Activated naive CD4-positive, alpha-beta T cell treated with anti-CD3 and anti-CD28 coated beads, Interleukin-2, amount 50 U/mL, for 16 hours (primary cell): Measurements from ENCODE around the gene ZSWIM3.
A peak's percentile ranks its signal among the peaks of the same experiment; 100 is the strongest.
"Not testable (repeated sequence)": the region's sequence is repeated elsewhere in the genome, so short reads cannot be mapped to it uniquely, and the experiment has no call there.

Experiments used
- DNase-seq: peaks from one replicate; pipeline ENCODE4 v3.0.0-alpha.2; 2020

ZSWIM3 gene

DNA sequence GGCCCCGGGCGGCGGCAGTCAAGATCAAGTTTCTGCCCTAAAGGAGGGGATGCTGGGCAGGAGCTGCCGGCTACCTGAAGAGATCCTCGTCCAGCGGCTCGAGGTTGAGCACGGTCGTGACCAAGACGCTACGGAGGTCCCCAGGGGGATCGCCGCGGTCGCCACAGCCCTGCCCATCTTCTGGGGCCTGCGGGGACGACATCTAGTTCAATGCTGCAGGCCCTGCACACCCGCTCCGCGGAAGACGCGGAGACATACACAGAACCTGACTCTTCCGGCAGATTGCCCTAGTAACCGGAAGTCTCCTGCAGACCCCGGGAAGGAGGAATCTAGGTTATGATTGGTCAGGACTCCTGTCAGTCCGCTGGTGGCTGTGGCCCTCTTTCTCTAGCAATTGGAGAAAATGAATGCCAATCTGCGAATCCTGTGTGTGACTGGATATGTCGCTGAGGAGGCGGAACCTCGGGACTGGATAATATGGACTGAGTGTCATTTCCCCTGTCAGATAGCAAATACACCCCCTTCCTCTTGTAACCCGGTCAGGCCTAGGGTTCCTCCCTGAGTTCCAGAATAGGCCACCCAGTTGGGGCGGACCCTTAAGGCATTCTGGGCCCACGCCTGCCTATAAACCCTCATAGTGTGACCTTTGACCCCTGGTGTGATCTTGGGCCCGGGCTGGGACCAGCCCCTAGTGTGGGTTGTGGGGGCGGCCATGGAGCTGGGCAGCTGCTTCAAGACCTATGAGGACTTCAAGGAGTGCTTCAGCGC, at the start of gene ZSWIM3, which contains the start of gene ACOT8:
Gene ZSWIM3 (plus strand): TSS at position 501 of the 768 bp plus-strand sequence. CDS start 212 bp downstream, at position 713.
Gene ACOT8 (minus strand): TSS at position 279 of the 768 bp plus-strand sequence. CDS start 77 bp downstream, at position 202.
- peak; percentile 89 for DNase-seq

DNA sequence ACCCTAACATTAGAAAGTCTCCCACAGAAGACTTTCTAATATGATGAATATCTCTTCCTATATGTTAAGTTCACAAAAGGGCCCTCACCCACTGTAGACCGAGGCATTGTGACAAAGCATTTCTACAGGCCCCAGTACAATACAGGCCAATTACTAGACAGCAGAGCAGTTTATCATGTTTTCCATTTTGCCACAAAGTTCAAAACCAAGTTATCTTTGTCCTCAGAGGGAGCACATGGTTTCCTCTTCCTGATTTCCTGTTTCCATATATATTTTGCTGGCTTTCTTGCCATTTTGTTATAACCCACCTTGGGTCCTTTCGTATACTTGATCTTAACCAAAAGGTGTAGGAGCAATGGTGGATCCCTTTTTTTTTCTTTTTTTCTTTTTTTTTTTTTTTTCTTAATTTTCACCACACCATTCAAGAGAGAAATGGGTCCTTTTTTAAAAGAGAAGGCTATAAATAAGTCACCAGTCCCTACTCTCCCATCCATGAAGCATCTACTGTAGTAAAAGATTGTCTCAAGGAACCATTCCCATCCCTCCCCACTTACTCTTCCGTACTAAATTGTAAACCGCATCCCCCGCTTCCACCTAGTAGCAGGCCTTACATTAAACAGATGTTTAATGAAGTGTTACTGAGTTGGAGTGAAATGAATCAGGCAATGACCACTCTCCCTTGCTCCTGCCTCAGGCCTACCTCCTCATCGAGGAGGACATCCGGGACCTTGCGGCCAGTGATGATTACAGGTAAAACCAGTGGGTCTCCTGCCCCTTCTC, 47.0 kb upstream of the ZSWIM3 start:
- DNase-seq = no peak

DNA sequence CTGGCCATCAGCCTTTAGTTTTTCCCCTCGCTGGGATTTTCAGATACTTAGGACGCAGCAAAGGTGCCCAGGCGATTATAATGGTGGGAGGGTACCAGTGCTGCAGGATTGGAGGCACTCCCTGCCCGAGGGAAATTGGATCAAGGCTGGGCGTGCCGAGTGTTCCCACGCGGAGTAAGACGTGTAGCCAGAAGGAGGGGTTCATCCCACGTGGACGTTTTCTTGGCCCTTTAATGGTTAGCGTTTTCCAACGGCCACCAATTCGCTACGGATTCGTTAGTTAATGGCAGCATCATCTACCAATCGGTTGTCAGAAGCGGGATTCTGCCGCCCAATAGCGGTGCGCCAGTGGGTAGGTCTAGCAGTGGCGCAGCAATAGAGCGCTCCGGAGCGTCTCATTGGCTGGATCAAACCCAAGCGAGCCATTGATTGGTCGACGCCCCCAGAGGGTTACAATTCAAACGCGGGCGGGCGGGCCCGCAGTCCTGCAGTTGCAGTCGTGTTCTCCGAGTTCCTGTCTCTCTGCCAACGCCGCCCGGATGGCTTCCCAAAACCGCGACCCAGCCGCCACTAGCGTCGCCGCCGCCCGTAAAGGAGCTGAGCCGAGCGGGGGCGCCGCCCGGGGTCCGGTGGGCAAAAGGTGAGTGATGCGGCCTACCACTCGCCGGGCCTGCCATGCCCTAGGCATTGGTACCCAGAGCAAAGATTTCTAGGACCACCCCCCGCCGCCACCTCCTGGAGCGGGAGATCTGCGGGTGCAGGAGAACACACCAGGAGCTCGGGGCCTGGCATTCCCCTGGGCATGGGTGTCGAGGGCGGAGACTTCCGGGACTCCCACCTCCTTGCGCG, 45.0 kb upstream of the ZSWIM3 start, which contains the start of gene UBE2C:
Gene UBE2C (plus strand): TSS at position 488 of the 849 bp plus-strand sequence. CDS start 52 bp downstream, at position 540.
- peak; percentile 94 for DNase-seq

DNA sequence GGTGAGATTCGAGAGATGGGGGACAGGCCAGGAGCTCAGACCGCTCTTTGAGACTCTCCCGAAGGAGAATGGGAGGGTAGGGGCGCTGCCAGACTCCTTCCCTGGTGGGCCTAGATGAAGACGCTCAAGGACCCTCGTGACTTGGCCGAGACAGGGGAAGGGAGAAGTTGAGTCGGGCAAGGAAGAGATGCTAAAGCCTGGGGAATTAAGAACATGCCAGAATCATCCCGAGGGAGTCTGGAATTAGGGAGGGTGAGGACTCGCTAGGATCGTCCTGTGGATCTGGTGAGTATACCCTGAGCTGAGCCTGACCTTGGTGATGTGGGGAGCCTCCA, 44.4 kb upstream of the ZSWIM3 start:
- no peak for DNase-seq

DNA sequence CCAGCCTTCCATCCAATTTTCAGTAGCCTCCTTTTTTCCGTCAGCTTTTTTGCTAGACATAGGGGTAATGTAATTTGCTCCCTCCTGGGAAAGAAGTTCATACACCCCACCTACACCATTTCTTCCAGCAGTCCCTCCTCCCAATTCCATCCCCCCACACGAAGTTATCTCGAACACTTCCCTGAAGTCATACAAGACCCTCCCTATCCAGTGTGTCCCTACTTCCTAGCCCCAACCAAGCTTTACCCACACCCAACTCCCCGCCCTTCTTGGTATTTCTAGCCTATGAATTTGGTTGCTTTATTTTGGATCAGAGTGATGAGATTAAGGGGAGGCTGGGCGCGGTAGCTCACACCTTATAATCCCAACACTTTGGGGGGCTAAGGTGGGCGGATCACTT, 43.9 kb upstream of the ZSWIM3 start:
- no peak for DNase-seq

DNA sequence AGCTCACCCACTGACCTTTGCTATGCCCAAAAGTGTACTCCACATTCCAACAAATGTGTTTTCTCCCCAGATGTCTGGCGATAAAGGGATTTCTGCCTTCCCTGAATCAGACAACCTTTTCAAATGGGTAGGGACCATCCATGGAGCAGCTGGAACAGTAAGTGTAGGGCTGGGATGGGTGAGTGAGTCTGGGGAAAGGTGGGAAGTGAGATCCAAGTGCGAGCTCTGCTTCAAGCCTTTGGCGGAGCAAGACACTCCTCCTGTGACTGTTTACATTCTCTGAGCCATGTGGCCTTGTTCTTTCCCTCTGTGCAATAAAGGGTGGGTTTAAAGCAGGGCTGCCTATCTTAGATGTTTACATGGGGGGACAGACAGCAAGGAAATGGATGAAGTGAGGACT, 43.1 kb upstream of the ZSWIM3 start:
- DNase-seq = no peak

DNA sequence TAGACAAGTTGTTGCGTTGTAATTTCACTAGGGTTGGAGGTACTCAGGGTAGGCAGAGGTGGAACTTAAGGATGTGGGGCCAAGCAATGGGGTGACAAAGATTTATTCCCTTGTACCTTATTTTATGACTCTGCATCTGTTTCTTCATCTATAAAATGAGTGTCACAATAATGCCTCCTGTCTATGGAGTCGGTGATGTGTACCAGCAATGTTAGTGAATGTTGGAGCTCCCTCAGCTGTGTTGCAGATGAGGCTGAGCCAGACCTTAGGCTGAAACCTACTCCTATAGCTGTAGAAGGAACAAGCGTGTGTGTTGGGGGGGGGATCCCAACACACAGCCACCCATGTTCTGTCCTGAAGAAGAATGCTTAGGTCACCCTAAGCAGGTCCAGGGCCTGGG, 40.5 kb upstream of the ZSWIM3 start:
- DNase-seq = no peak

DNA sequence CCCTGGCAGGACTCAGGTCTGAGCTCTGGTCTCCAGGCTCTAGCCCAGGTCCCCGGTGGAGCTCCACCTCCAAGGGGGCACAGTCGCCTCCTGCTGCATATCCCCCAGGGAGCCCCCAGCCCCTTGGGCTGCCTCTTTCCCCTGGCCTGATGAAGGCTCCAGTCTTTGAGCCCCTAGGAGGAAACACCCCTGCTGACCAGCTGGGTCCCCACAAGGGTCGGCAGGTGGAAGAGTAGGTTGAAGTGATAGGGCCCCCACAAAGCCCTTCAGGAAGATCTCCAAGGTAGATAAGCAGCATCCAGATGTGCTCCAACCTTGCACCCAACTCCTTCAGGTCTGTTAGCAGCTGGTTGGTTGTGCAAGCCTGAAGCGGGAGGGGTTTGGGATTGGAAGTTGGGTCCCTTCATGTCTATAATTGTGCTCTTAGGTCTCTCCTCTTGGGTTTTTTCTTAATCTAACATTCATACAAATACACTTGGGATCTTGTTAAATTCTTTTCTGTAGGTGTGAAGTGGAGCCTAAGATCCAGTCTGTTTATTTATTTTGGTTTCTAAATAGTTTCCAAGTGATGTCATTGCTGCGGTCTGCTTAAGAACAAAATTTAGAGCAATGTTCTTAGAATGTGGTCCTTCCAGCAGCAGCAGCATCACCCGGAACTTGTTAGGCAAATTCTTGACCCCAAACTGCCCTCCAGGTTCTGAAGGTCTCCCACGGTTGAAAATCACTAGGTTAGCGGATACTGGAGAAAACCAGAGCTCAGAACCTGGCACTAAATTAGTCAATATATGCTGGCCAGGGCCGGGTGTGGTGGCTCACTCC, 39.8 kb upstream of the ZSWIM3 start:
- DNase-seq = no peak

DNA sequence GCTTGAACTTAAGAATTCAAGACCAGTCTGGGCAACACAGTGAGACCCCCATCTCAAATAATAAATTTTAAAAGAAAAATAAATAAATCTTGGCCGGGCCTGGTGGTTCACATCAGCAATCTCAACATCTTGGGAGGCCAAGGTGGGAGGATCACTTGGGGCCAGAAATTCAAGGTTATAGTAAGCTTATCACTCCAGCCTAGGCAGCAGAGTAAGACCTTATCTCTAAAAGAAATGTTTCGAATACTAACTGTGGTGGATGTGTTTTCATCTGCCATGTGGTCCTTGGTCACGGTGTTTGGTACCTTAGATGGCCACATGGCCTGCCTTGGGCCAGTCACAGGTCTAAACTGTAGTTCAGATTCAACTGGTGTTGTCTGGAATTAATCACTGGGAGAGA, 39.2 kb upstream of the ZSWIM3 start:
- no peak for DNase-seq

DNA sequence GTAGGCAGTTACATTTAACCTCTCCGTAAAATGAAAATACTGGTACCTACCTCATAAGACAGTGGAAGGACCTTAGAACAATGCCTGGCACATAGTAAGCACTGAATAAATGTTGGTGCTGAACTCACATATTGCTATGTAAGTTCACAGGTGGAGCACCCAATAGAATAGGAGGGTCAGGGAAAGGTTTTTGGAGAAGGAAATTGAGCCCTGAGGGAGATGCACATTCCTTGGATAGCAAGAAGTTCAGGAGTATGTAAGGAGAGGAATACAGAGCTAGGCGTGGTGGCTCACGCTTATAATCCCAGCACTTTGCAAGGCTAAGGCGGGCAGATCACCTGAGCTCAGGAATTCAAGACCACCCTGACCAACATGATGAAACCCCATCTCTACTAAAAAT, 37.9 kb upstream of the ZSWIM3 start:
- DNase-seq = no peak

DNA sequence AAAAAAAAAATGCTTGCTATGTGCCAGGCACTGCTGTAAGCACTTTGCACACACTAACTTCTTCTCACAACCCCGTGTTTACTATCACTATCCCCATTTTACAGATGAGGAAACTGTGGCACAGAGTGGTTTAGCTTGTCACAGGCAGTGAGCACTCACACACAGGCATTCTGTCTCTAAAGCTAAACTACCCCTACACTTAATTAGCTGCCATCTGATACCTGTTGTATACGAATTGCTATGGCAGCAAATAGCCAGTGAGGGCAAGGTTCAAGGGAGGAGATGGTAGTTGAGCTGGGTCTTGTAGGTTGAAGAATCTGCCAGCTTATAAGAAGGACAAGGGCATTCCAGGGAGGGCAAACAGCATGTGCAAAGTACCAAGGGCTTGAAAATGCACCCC, 35.5 kb upstream of the ZSWIM3 start:
- no peak for DNase-seq

DNA sequence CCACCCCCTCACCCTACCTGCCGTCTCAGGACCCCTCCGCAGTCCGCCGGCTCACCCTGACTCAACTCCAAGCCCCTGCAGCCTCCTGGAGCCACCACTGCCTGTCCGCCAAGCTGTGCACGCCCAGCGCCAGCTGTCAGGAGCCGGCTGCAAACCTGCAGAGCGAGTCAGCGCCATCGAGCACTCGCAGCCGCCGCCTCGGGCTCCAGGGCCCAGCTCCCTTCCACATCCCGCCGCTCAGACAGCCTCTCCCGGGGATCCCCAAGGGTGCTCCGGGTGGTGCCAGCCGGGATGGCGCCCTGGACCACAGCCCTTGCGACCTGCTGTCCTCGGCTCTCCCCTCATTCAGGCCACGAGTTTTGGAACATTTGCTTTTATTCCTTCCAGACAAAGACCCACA, 34.6 kb upstream of the ZSWIM3 start:
- DNase-seq = no peak

DNA sequence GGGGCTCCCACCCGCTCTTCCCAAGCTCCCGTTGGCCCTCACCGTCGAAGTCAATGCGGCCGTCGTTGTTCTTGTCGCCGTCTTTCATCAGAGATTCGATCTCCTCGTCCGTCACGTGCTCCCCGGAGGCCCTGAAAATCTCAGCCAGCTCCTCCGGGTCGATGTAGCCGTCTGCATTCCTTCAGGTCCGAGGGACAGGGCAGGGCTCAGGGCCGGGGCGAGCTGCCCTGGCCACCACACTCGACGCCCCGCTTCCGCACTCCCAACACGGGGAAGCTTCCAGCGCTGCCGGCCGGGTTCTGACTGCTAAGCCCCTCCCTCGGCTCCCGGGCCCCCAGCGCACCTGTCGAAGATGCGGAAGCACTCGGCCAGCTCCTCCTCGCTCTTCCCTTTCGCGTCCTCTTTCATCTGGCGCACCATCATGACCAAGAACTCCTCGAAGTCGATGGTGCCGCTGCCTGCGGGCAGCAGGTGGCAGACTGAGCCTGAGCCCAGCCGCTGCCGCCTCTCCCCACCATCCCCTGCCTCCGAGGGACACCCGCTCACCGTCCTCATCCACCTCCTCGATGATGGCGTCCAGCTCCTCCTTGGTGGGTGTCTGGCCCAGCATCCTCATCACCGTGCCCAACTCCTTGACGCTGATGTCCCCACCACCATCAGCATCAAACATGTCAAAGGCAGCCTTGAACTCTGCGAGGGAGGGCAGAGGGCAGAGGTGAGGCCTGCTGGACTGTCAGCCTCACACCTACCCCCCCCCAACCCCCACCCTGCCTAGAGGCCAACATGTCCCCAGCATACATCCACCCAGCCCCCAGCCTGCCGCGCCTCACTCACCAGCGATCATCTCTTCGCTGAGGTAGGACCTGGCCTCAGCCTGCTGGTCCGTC, 33.2 kb upstream of the ZSWIM3 start:
- DNase-seq = peak; percentile 56

DNA sequence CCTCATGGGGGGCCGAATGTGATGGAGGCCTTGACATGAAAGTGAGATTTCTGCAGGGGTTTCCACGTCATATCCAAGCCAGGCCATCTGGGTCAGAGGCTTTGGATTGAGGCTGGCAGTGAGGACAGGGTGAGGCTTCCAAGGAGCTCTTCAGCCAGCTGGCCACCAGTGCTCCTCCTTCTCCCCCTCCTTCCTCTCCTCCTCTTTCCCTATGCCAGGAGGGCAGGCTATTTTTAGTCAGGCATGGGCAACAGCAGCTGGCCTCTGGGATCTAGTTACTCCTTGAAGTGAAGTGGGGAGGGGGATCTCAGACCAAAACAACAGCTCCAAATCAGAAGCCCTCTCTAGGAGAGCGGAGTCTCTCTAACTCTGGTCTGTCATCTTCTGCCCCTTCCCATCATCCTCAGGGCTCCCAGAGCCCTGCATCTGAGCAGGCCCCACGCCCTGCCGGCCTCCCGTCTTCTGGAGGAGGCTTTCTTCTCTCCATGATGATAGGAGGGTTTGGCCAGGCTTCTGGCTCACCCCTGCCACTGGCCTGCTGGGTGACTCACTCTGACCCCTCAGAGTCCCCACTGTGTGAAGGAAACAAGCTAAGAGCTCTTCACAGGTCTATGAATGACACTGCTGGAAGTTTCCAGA, 30.9 kb upstream of the ZSWIM3 start:
- DNase-seq = no peak

DNA sequence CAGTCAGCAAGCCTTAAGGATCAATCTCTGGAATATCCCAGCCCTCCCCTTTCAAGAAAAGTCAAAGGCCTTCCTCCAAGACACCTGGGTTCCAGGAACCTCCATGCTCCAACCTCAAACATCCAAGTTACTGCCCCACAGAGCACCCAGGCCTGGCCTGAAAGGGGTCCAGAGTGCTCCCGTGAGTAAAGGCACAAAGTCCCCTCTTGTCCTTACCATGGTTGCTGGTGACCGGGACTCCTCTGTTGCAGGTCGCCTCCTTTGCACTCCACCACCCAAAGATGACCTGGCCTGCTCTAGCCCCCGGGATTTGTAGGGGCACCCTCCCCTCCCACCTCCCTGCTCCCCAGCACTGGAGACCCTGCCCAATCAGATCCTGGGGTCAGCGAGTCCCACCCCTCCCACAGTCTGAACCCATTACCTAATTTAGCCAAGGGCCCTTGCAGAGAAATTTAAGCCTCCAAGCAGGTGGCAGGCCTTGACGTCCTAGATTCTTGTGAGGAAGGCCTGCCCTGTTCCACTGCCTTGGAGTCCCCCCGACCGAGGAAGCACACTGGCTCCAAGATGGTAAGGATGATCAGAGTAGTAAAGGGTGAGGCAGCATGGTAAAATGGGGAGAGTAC, 30.3 kb upstream of the ZSWIM3 start, which contains the start of gene TNNC2:
Gene TNNC2 (minus strand): TSS at position 283 of the 623 bp plus-strand sequence. CDS start 64 bp downstream, at position 219.
- no peak for DNase-seq

DNA sequence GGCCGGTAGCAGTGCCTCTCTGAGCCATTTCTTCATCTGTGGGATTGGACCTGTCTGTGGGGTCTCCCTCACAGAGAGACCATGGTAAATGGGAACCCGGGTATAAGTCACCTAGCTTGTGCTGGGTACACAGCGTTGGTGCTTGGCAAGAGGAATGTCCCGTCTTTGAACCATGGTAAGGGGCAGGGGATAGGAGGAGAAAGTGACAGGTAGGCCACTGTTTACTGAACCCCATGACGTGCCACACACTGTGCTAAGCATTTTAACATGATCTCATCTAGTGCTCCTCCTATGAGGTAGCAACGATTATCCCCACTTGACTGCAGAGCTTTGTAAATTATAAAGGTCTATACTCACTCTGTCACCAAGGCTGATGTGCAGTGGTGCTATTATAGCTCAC, 29.7 kb upstream of the ZSWIM3 start:
- no peak for DNase-seq

DNA sequence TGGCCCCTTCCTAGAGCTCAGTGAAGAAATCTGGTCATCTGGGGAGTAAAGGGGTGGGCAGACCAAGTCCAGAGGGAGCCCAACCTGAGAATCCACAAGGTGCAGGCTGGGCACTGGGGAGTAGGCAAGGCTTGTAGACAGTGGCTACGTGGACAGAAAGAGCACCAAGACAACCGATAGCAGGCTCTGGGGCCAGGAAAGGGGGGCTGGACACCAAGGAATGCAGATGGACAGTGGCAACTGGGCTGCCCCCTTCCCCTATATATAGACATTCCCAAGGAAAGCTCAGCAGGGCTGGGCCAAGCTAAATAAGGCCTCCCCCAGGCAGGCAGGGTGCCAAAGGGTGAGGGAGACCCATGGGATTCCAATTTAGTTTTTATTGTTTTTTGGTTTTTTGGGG, 28.8 kb upstream of the ZSWIM3 start:
- no peak for DNase-seq

DNA sequence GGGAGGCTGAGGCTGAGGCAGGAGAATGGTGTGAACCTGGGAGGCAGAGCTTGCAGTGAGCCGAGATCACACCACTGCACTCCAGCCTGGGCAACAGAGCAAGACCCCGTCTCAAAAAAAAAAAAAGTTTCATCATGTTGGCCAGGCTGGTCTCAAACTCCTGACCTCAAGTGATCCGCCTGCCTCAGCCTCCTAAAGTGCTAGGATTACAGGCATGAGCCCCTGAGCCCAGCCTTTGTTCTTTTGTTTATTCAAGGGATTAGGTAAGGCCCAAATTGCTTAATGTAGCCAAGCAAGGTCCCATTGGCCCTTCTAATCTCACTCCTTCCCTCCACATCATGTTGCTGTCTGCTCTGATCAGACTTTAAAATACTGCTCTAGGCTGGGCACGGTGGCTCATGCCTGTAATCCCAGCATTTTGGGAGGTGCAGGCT, 27.7 kb upstream of the ZSWIM3 start:
- DNase-seq = not testable (repeated sequence)

DNA sequence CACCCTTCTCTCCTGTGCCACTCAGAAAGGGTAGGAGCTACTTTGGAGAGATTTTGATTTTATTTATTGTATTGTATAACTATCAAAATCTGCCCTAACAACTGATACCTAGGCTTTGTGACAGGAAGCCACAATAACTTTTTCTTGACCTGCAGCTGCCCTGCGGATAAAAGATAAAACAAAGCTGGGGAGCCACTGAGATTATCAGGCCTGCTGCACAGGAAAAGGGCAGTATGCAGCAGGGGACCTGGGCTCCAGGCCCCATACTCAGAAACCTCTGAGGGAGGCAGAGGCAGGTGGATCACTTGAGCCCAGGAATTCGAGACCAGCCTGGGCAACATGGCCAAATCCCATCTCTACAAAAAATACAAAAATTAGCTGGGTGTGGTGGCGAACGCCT, 24.8 kb upstream of the ZSWIM3 start:
- no peak for DNase-seq
